Embryonic facial prominence (tissue), 1 donor: Measurements from ENCODE around the gene IRAK1BP1.
"Not testable (repeated sequence)": the region's sequence is repeated elsewhere in the genome, so short reads cannot be mapped to it uniquely, and the experiment has no call there.

Source experiments
- DNase-seq: peaks from one replicate; pipeline ENCODE4 v3.0.0-alpha.2; 2016; ENCODE audit errors: extremely low spot score

Gene IRAK1BP1

GRCh38 chr6:78867370-78868040 is at the start of gene IRAK1BP1:
TSS of gene IRAK1BP1 (plus strand) at chr6:78867551. CDS start at chr6:78867577, 26 bp downstream.
- peak; percentile 83 for DNase-seq

- no peak for DNase-seq
Measured at GRCh38 chr6:78824045-78824444, 43.3 kb upstream of the IRAK1BP1 start.

GRCh38 chr6:78829407-78829806 is 37.9 kb upstream of the IRAK1BP1 start:
- DNase-seq: no peak

- DNase-seq: no peak
Measured at GRCh38 chr6:78830805-78831204, 36.5 kb upstream of the IRAK1BP1 start.

GRCh38 chr6:78831492-78831891 is 35.9 kb upstream of the IRAK1BP1 start:
- no peak for DNase-seq

- no peak for DNase-seq
Measured at GRCh38 chr6:78832091-78832808, 35.1 kb upstream of the IRAK1BP1 start.

- DNase-seq: no peak
Measured at GRCh38 chr6:78835817-78836216, 31.5 kb upstream of the IRAK1BP1 start.

- no peak for DNase-seq
Measured at GRCh38 chr6:78836598-78836997, 30.8 kb upstream of the IRAK1BP1 start.

- DNase-seq: no peak
Measured at GRCh38 chr6:78841111-78841510, 26.2 kb upstream of the IRAK1BP1 start.

- no peak for DNase-seq
Measured at GRCh38 chr6:78842953-78843352, 24.4 kb upstream of the IRAK1BP1 start.

GRCh38 chr6:78844899-78845298 is 22.5 kb upstream of the IRAK1BP1 start:
- DNase-seq: no peak

- no peak for DNase-seq
Measured at GRCh38 chr6:78845567-78845966, 21.8 kb upstream of the IRAK1BP1 start.

GRCh38 chr6:78850621-78851020 is 16.7 kb upstream of the IRAK1BP1 start:
- no peak for DNase-seq

GRCh38 chr6:78851156-78851555 is 16.2 kb upstream of the IRAK1BP1 start:
- DNase-seq: no peak

- no peak for DNase-seq
Measured at GRCh38 chr6:78854546-78854945, 12.8 kb upstream of the IRAK1BP1 start.

GRCh38 chr6:78858339-78858938 is 8.9 kb upstream of the IRAK1BP1 start:
- DNase-seq: not testable (repeated sequence)

GRCh38 chr6:78861509-78861908 is 5.8 kb upstream of the IRAK1BP1 start:
- DNase-seq: no peak

- DNase-seq: no peak
Measured at GRCh38 chr6:78863576-78863975, 3.8 kb upstream of the IRAK1BP1 start.

- DNase-seq: no peak
Measured at GRCh38 chr6:78864957-78865356, 2.4 kb upstream of the IRAK1BP1 start.

GRCh38 chr6:78867020-78867369 is 356 bp upstream of the IRAK1BP1 start:
- no peak for DNase-seq

- DNase-seq: no peak
Measured at GRCh38 chr6:78868116-78868515, 765 bp downstream of the IRAK1BP1 start.

GRCh38 chr6:78875505-78875904 is 8.2 kb downstream of the IRAK1BP1 start:
- DNase-seq: no peak

- DNase-seq: no peak
Measured at GRCh38 chr6:78883651-78884050, 16.3 kb downstream of the IRAK1BP1 start.
